H1 (cell line): ENCODE results near the gene CRYGS. TPM values are rescaled to one million over a fixed set of nuclear protein-coding genes. Genes with fewer than 3 reads are reported as not detected.

Experiments
- CTCF ChIA-PET: fragments of 300-600 bp; sonication (Branson Sonifier 250); formaldehyde crosslinking; loops from one replicate; lab custom pipeline; 2021; ENCODE audit not compliant: partially characterized antibody; lab: Charles Lee
- POLR2A ChIA-PET: fragments of 300-600 bp; sonication (Branson Sonifier 250); formaldehyde crosslinking; loops from one replicate; lab custom pipeline; 2021; ENCODE audit warnings: inconsistent platforms; ENCODE audit not compliant: partially characterized antibody; lab: Charles Lee
- DNase-seq, 2 experiments: peaks; one replicate each; pipeline versions ENCODE4 v3.0.0 to v3.0.0-alpha.2; 2010 to 2022; ENCODE audit warnings: low spot score in 2 of 2, low read depth in 1 of 2, mixed read lengths in 1 of 2
- FAIRE-seq: peaks from 2 replicates; lab custom pipeline; 2011; peaks lifted over from hg19 to GRCh38; lab: Jason Lieb, UNC
- H2AFZ ChIP-seq: 2 replicates; pipeline ENCODE4 v1.8.1; 2012; ENCODE audit warnings: low read length, inconsistent platforms
- H2AK5ac ChIP-seq: 2 replicates; pipeline ENCODE4 v1.6.1; 2013; ENCODE audit warnings: low read depth, low read length
- H2BK120ac ChIP-seq: replicated peaks from 2 replicates; pipeline ENCODE3; 2013; ENCODE audit warnings: low read depth, low read length, inconsistent platforms
- H2BK12ac ChIP-seq: 2 replicates; pipeline ENCODE4 v1.6.1; 2013; ENCODE audit warnings: low read depth, low read length
- H2BK15ac ChIP-seq: 2 replicates; pipeline ENCODE4 v1.6.1; 2013; ENCODE audit warnings: low read length
- H2BK20ac ChIP-seq: 2 replicates; pipeline ENCODE4 v1.6.1; 2013; ENCODE audit warnings: low read length
- H2BK5ac ChIP-seq: 2 replicates; pipeline ENCODE4 v1.6.1; 2013; ENCODE audit warnings: low read depth, low read length
- H3K14ac ChIP-seq: 2 replicates; pipeline ENCODE4 v1.6.1; 2013; ENCODE audit warnings: inconsistent platforms; ENCODE audit not compliant: insufficient read length
- H3K18ac ChIP-seq: 2 replicates; pipeline ENCODE4 v1.6.1; 2013; ENCODE audit warnings: low read length; ENCODE audit errors: extremely low read depth
- H3K23ac ChIP-seq: 2 replicates; pipeline ENCODE4 v1.6.1; 2013; ENCODE audit warnings: inconsistent platforms; ENCODE audit not compliant: insufficient read length
- H3K23me2 ChIP-seq: 2 replicates; pipeline ENCODE4 v1.6.1; 2013; ENCODE audit warnings: low read depth, low read length
- H3K27ac ChIP-seq: 2 replicates; pipeline ENCODE4 v1.6.1; 2011; ENCODE audit warnings: low read depth, low read length, inconsistent platforms
- H3K27me3 ChIP-seq, 4 experiments: replicated peaks in 1 of 4; 1 replicate in 1 of 4; 2 replicates in 3 of 4; pipeline versions ENCODE4 v1.6.1 to v1.8.1; 2011 to 2013; ENCODE audit warnings: low read length in 3 of 4, mild to moderate bottlenecking in 3 of 4, inconsistent platforms in 2 of 4, mixed read lengths in 2 of 4, moderate library complexity in 1 of 4; ENCODE audit not compliant: control insufficient read depth in 3 of 4, insufficient read depth in 3 of 4; ENCODE audit errors: extremely low read depth in 1 of 4
- H3K36me3 ChIP-seq, 4 experiments: 2 replicates each; pipeline versions ENCODE4 v1.6.1 to v1.8.1; 2011 to 2013; ENCODE audit warnings: mild to moderate bottlenecking in 4 of 4, low read length in 3 of 4, moderate library complexity in 2 of 4, control low read depth in 1 of 4, inconsistent platforms in 1 of 4; ENCODE audit not compliant: insufficient read depth in 4 of 4, control insufficient read depth in 2 of 4
- H3K4ac ChIP-seq: replicated peaks from 2 replicates; pipeline ENCODE3; 2013; ENCODE audit warnings: low read length, low read depth, mixed read lengths, inconsistent platforms; ENCODE audit not compliant: insufficient read length
- H3K4me1 ChIP-seq, 4 experiments: replicated peaks in 1 of 4; 1 replicate in 1 of 4; 2 replicates in 3 of 4; pipeline versions ENCODE4 v1.6.1 to v1.8.1; 2011 to 2013; ENCODE audit warnings: low read length in 3 of 4, inconsistent platforms in 2 of 4, mixed read lengths in 1 of 4; ENCODE audit not compliant: insufficient read depth in 4 of 4, control insufficient read depth in 3 of 4
- H3K4me2 ChIP-seq, 2 experiments: 2 replicates each; pipeline versions ENCODE4 v1.6.1 to v1.8.1; 2011 to 2013; ENCODE audit warnings: low read depth in 2 of 2, low read length in 2 of 2, control low read depth in 1 of 2, inconsistent platforms in 1 of 2, mild to moderate bottlenecking in 1 of 2; ENCODE audit not compliant: insufficient read depth in 1 of 2
- H3K4me3 ChIP-seq, 4 experiments: fragments of 200-600, 300-600 bp in 1 of 4; sonication (generic), shearing (Covaris generic), sonication (Bioruptor Twin) in 1 of 4; 2 replicates each; pipeline versions ENCODE4 v1.5.1 to v1.8.1; 2011 to 2016; ENCODE audit warnings: low read length in 4 of 4, low read depth in 3 of 4, control low read depth in 2 of 4, inconsistent platforms in 2 of 4, mild to moderate bottlenecking in 2 of 4, mixed read lengths in 1 of 4, moderate library complexity in 1 of 4; ENCODE audit not compliant: insufficient read depth in 2 of 4; ENCODE audit errors: extremely low read depth in 1 of 4
- H3K56ac ChIP-seq: replicated peaks from 2 replicates; pipeline ENCODE3; 2013; ENCODE audit warnings: low read depth, mild to moderate bottlenecking, mixed read lengths, low read length, inconsistent platforms; ENCODE audit not compliant: insufficient read length
- H3K79me1 ChIP-seq: 2 replicates; pipeline ENCODE4 v1.6.1; 2013; ENCODE audit warnings: low read depth, low read length, control low read depth
- H3K79me2 ChIP-seq, 2 experiments: 2 replicates each; pipeline versions ENCODE4 v1.6.1 to v1.8.1; 2012 to 2013; ENCODE audit warnings: low read length in 2 of 2, mild to moderate bottlenecking in 2 of 2, inconsistent platforms in 1 of 2; ENCODE audit not compliant: insufficient read depth in 2 of 2, control insufficient read depth in 1 of 2
- H3K9ac ChIP-seq, 4 experiments: replicated peaks in 1 of 4; 1 replicate in 1 of 4; 2 replicates in 3 of 4; pipeline versions ENCODE4 v1.6.1 to v1.8.1; 2011 to 2013; ENCODE audit warnings: low read depth in 3 of 4, low read length in 3 of 4, control low read depth in 2 of 4, mild to moderate bottlenecking in 2 of 4, moderate library complexity in 2 of 4, inconsistent platforms in 1 of 4; ENCODE audit errors: extremely low read depth in 1 of 4
- H3K9me3 ChIP-seq, 2 experiments: 2 replicates each; pipeline versions ENCODE4 v1.6.1 to v1.8.1; 2012 to 2013; ENCODE audit warnings: mild to moderate bottlenecking in 2 of 2, moderate library complexity in 2 of 2, control low read depth in 1 of 2, inconsistent platforms in 1 of 2, low read depth in 1 of 2, low read length in 1 of 2, mixed read lengths in 1 of 2; ENCODE audit not compliant: insufficient read depth in 2 of 2
- H4K20me1 ChIP-seq, 2 experiments: replicated peaks in 1 of 2; 2 replicates each; pipeline versions ENCODE3 to v1.8.1; 2011 to 2013; ENCODE audit warnings: inconsistent platforms in 2 of 2, low read length in 2 of 2, mild to moderate bottlenecking in 1 of 2; ENCODE audit not compliant: insufficient read depth in 2 of 2, control insufficient read depth in 1 of 2
- H4K5ac ChIP-seq: 2 replicates; pipeline ENCODE4 v1.6.1; 2013; ENCODE audit warnings: low read length, low read depth, mixed read lengths, inconsistent platforms; ENCODE audit not compliant: insufficient read length
- H4K8ac ChIP-seq: 2 replicates; pipeline ENCODE4 v1.8.0; 2013; ENCODE audit warnings: mild to moderate bottlenecking, moderate library complexity, low read length, inconsistent platforms; ENCODE audit not compliant: insufficient read depth; ENCODE audit errors: extremely low read depth
- H4K91ac ChIP-seq: replicated peaks from 2 replicates; pipeline ENCODE3; 2013; ENCODE audit warnings: low read length, mixed read lengths, inconsistent platforms; ENCODE audit not compliant: insufficient read length
- CTBP2 ChIP-seq: IDR thresholded peaks from 2 replicates; pipeline ENCODE4 v1.7.0; 2011; ENCODE audit warnings: borderline replicate concordance, mild to moderate bottlenecking, moderate library complexity, mixed read lengths, low read length; ENCODE audit not compliant: insufficient read depth, insufficient read length
- RNF2 ChIP-seq: fragments of 200-900, 300-1000 bp; sonication (generic); IDR thresholded peaks from 2 replicates; pipeline ENCODE4 v1.7.1; 2016; ENCODE audit warnings: borderline replicate concordance, low read depth, mild to moderate bottlenecking, antibody characterized with exemption, low read length; ENCODE audit not compliant: poor library complexity, severe bottlenecking; ENCODE audit errors: missing control alignments
- SP2 ChIP-seq: IDR thresholded peaks from 2 replicates; pipeline ENCODE4 v1.6.1; 2012; ENCODE audit warnings: mild to moderate bottlenecking, low read length, inconsistent platforms
- SP4 ChIP-seq: IDR thresholded peaks from 2 replicates; pipeline ENCODE4 v1.6.1; 2012; ENCODE audit warnings: low read length, inconsistent platforms
- WGBS, 2 experiments: shearing (Covaris generic) in 1 of 2; methylation state at CpG; one replicate each; pipeline versions ENCODE4 v1.1.6 to v1.1.7; 2013 to 2015; ENCODE audit warnings: low lambda C conversion rate in 2 of 2, mixed read lengths in 2 of 2, inconsistent platforms in 1 of 2, low coverage in 1 of 2, missing lambda C conversion rate in 1 of 2; ENCODE audit not compliant: insufficient replicate concordance in 2 of 2, insufficient coverage in 1 of 2, insufficient read length in 1 of 2; ENCODE audit errors: extremely low coverage in 1 of 2, missing lambda C conversion rate in 1 of 2; 5-methylcytosine and 5-hydroxymethylcytosine counted together
- polyA plus RNA-seq, 7 experiments: library from polyadenylated mRNA; depleted of rRNA in 3 of 7; stranded (reverse) in 5 of 7; unstranded in 2 of 7; fragments of >200 nt in 5 of 7; fragments of 200-250 nt in 2 of 7; gene quantifications; 1 replicate in 5 of 7; 2 replicates in 1 of 7; 4 replicates in 1 of 7; pipeline versions ENCODE4 v1.2.1 to v1.2.3, GENCODE V29; 2011 to 2013; ENCODE audit warnings: missing spikeins in 2 of 7, mixed read lengths in 2 of 7
- total RNA-seq: library from RNA; stranded (reverse); fragmentation: NEBNext Ultra II Directional; extraction: Animal tissue kit (Norgen Biotek cat#: 25700); gene quantifications from 2 replicates; pipeline ENCODE4 v1.2.1, GENCODE V29; 2021

The CRYGS gene
- total and polyA plus RNA-seq, 2 of the 8 experiments (the other 6 are each of a cell fraction or from before 2014, with no cell fraction given): 1.5 to 1.8 TPM

GRCh38 chr3:186588632-186589031 is 44.5 kb upstream of the CRYGS start:
- ChIA-PET POLR2A (interaction anchor here (0.9 to 10.2 kb wide), 6 partner anchors 18 to 202 kb away, joined by 3 to 85 read pairs (median 5); partner anchors contain the start of genes DNAJB11 and EIF4A2), CTCF (interaction anchor here (0.6 to 23.7 kb wide), 9 partner anchors 9 to 232 kb away, joined by 3 to 333 read pairs (median 4); partner anchors contain the start of genes AHSG and EIF4A2)
- no peak overlapping the region for H4K5ac ChIP-seq
- H3K56ac ChIP-seq: no peak overlapping the region
- H2AFZ ChIP-seq: no peak overlapping the region
- no peaks in the 10 kb centered on the region; the same call in 1 of the 2 replicates for H3K23me2 ChIP-seq
- no peak overlapping the region for H3K18ac ChIP-seq
- DNase-seq: no peak
- no peaks in the 10 kb centered on the region for H3K79me2 ChIP-seq
- no peak overlapping the region for H2BK20ac ChIP-seq
- no peak overlapping the region for H3K27ac ChIP-seq
- no peak overlapping the region for H3K23ac ChIP-seq
- no peak overlapping the region for H2BK5ac ChIP-seq
- H3K4me3 ChIP-seq: no peak overlapping the region
- no peak overlapping the region for H2BK120ac ChIP-seq
- no peaks in the 10 kb centered on the region for H3K27me3 ChIP-seq
- no peak overlapping the region for H3K14ac ChIP-seq
- H3K36me3 ChIP-seq: peaks cover 4 to 23% (median 14%) of the 10 kb centered on the region in 4 experiments; a peak in 7 of 8 replicates
- no peaks in the 10 kb centered on the region for H3K9me3 ChIP-seq
- no peaks in the 10 kb centered on the region for H3K4me1 ChIP-seq
- H2BK12ac ChIP-seq: no peak overlapping the region
- WGBS, 2 experiments: 75% methylated on average over 2 of the region's 2 CpGs; no CpG with 5 or more reads in 1 of the 2 experiments
- H3K79me1 ChIP-seq: no peaks in the 10 kb centered on the region; the same call in 1 of the 2 replicates
- no peak overlapping the region for H3K4ac ChIP-seq
- H4K20me1 ChIP-seq: no peaks in the 10 kb centered on the region
- no peak overlapping the region for H3K9ac ChIP-seq
- no peak overlapping the region for H4K8ac ChIP-seq
- no peak overlapping the region for H3K4me2 ChIP-seq
- no peak overlapping the region for H2BK15ac ChIP-seq
- H4K91ac ChIP-seq: no peak overlapping the region
- no peak overlapping the region for H2AK5ac ChIP-seq
- FAIRE-seq: no peak
- TF ChIP-seq CTBP2: no peak
- TF ChIP-seq SP4: no peak
- TF ChIP-seq SP2: no peak
- TF ChIP-seq RNF2: no peak
